Measurements from ENCODE around the gene ARHGEF11.

The ARHGEF11 gene

DNA sequence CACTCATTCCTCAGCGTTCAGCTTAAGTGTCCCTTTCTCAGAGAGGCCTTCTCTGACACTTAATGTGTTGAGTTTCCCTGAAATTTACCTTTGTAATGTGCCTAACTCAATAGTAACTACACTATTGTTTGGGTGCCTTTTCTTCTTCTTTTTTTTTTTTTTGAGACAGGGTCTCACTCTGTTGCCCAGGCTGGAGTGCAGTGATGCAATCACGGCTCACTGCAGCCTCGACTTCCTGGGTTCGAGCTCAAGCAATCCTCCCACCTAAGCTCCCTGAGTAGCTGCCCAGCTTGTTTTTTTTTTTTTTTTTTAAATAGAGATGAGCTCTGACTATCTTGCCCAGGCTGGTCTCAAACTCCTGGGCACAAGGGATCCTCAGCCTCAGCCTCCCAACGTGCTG is 50.1 kb downstream of the ARHGEF11 start:
- H3K27ac ChIP-seq = no peak overlapping the region
- TF ChIP-seq ZFX (IDR thresholded peaks at IDR 0.05; ENCODE audit: borderline replicate concordance) = no peak
- TF ChIP-seq, protein P1, sequence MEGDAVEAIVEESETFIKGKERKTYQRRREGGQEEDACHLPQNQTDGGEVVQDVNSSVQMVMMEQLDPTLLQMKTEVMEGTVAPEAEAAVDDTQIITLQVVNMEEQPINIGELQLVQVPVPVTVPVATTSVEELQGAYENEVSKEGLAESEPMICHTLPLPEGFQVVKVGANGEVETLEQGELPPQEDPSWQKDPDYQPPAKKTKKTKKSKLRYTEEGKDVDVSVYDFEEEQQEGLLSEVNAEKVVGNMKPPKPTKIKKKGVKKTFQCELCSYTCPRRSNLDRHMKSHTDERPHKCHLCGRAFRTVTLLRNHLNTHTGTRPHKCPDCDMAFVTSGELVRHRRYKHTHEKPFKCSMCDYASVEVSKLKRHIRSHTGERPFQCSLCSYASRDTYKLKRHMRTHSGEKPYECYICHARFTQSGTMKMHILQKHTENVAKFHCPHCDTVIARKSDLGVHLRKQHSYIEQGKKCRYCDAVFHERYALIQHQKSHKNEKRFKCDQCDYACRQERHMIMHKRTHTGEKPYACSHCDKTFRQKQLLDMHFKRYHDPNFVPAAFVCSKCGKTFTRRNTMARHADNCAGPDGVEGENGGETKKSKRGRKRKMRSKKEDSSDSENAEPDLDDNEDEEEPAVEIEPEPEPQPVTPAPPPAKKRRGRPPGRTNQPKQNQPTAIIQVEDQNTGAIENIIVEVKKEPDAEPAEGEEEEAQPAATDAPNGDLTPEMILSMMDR (IDR thresholded peaks at IDR 0.05) = no peak

DNA sequence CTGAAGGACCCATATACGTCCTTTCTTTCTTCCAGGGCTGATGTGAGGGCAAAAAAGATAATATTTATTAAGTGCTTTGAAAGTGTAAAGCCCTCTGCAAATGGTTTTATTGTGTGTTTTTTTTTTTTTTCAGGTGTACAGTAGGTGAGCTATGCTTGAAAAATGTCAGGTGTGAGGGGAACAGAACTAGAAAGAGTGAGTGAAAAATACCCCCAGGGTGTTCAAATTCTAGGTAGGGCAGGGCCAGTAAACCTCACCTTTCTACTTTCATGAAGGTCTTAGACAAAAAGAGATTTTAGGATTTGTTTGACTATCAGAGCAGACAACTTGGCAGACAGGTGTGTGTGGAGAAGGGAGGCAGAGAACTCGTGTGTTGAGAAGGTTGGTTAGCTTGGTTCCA is 51.3 kb downstream of the ARHGEF11 start:
- H3K27ac ChIP-seq = no peak overlapping the region
- TF ChIP-seq ZFX (IDR thresholded peaks at IDR 0.05; ENCODE audit: borderline replicate concordance) = no peak
- TF ChIP-seq, protein P1 (IDR thresholded peaks at IDR 0.05) = no peak

GRCh38 chr1:156993426-156994147 is 52.0 kb downstream of the ARHGEF11 start:
- no peak overlapping the region for H3K27ac ChIP-seq
- no peak for TF ChIP-seq ZFX (IDR thresholded peaks at IDR 0.05; ENCODE audit: borderline replicate concordance)
- TF ChIP-seq, protein P1 (IDR thresholded peaks at IDR 0.05) = no peak

DNA sequence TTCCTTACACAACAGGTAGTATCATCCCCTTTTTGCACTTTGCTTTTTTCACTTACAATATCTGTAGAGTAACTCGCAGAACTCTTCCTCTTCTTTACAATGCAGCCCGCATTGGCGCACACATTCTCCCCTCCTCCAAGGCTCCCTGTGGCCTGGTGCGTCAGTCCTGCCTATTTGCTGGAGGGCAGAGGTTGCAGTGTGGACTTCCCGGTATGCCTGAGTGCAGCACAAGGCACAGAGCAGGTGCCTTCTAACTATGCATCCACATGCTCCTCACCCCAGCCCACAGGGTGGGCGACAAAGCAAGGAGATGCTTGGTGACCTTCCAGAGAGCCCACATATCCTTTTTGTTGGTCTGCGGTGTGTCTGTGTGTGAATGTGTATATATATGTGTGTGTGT is 53.3 kb downstream of the ARHGEF11 start:
- TF ChIP-seq, protein P1 (IDR thresholded peaks at IDR 0.05) = no peak
- no peak for TF ChIP-seq ZFX (IDR thresholded peaks at IDR 0.05; ENCODE audit: borderline replicate concordance)
- H3K27ac ChIP-seq = no peak overlapping the region

- TF ChIP-seq, protein P1 (IDR thresholded peaks at IDR 0.05) = no peak
- TF ChIP-seq ZFX (IDR thresholded peaks at IDR 0.05; ENCODE audit: borderline replicate concordance) = no peak
- no peak overlapping the region for H3K27ac ChIP-seq
Observed at GRCh38 chr1:156987715-156988114, 57.8 kb downstream of the ARHGEF11 start.

- no peak overlapping the region for H3K27ac ChIP-seq
- TF ChIP-seq, protein P1 (IDR thresholded peaks at IDR 0.05) = no peak
- TF ChIP-seq ZFX (IDR thresholded peaks at IDR 0.05; ENCODE audit: borderline replicate concordance) = no peak
Observed at GRCh38 chr1:156980551-156980950, 65.0 kb downstream of the ARHGEF11 start.

- TF ChIP-seq, protein P1 (IDR thresholded peaks at IDR 0.05) = no peak
- TF ChIP-seq ZFX (IDR thresholded peaks at IDR 0.05; ENCODE audit: borderline replicate concordance) = no peak
- no peak overlapping the region for H3K27ac ChIP-seq
Observed at GRCh38 chr1:156975084-156975483, 70.5 kb downstream of the ARHGEF11 start.

All from 22Rv1 (cell line).